ENCODE results near the gene DOCK10.

The DOCK10 gene

GRCh38 chr2:224909885-224910573, 132.2 kb downstream of the DOCK10 start:
- no peak for DNase-seq

- no peak for DNase-seq
Observed at GRCh38 chr2:224908818-224909217, 133.4 kb downstream of the DOCK10 start.

GRCh38 chr2:224904381-224904780, 137.9 kb downstream of the DOCK10 start:
- DNase-seq: no peak

- no peak for DNase-seq
Observed at GRCh38 chr2:224903621-224904020, 138.6 kb downstream of the DOCK10 start.

GRCh38 chr2:224901121-224901676, 141.1 kb downstream of the DOCK10 start:
- no peak for DNase-seq

- DNase-seq: no peak
Observed at GRCh38 chr2:224895377-224895776, 146.9 kb downstream of the DOCK10 start.

- no peak for DNase-seq
Observed at GRCh38 chr2:224894356-224894755, 147.9 kb downstream of the DOCK10 start.

GRCh38 chr2:224893848-224894247, 148.4 kb downstream of the DOCK10 start:
- no peak for DNase-seq

- no peak for DNase-seq
Observed at GRCh38 chr2:224892574-224893204, 149.6 kb downstream of the DOCK10 start.

GRCh38 chr2:224890372-224890771, 151.9 kb downstream of the DOCK10 start:
- no peak for DNase-seq

- no peak for DNase-seq
Observed at GRCh38 chr2:224887141-224887540, 155.1 kb downstream of the DOCK10 start.

- no peak for DNase-seq
Observed at GRCh38 chr2:224885836-224886547, 156.3 kb downstream of the DOCK10 start.

- DNase-seq: no peak
Observed at GRCh38 chr2:224885291-224885690, 157.0 kb downstream of the DOCK10 start.

GRCh38 chr2:224884188-224884587, 158.1 kb downstream of the DOCK10 start:
- DNase-seq: no peak

- DNase-seq: no peak
Observed at GRCh38 chr2:224883700-224884099, 158.6 kb downstream of the DOCK10 start.

- no peak for DNase-seq
Observed at GRCh38 chr2:224883172-224883516, 159.1 kb downstream of the DOCK10 start.

GRCh38 chr2:224882291-224883171, 159.7 kb downstream of the DOCK10 start:
- no peak for DNase-seq

- DNase-seq: no peak
Observed at GRCh38 chr2:224881846-224882245, 160.4 kb downstream of the DOCK10 start.

GRCh38 chr2:224876522-224876921, 165.7 kb downstream of the DOCK10 start:
- DNase-seq: no peak

GRCh38 chr2:224875841-224876240, 166.4 kb downstream of the DOCK10 start:
- no peak for DNase-seq

- no peak for DNase-seq
Observed at GRCh38 chr2:224875153-224875552, 167.1 kb downstream of the DOCK10 start.

GRCh38 chr2:224871813-224872212, 170.5 kb downstream of the DOCK10 start:
- DNase-seq: no peak

GRCh38 chr2:224870341-224870740, 171.9 kb downstream of the DOCK10 start:
- DNase-seq: no peak
